NCI-H446 (cell line): Measurements from ENCODE around the gene OR5A1.
"Not testable (repeated sequence)": the region's sequence is repeated elsewhere in the genome, so short reads cannot be mapped to it uniquely, and the experiment has no call there.

Source experiments
- DNase-seq, 2 experiments: peaks; one replicate each; lab custom pipeline; 2025; lab: John Stamatoyannopoulos, UW

Gene OR5A1

GRCh38 chr11:59436169-59436568 is at the start of gene OR5A1:
Gene OR5A1, plus strand, starts transcription at chr11:59436469. Its CDS starts 6,700 bp downstream, at chr11:59443169.
- DNase-seq, result no peak

GRCh38 chr11:59394186-59394585 is 42.1 kb upstream of the OR5A1 start:
- DNase-seq, result no peak

GRCh38 chr11:59400461-59401261 is 35.6 kb upstream of the OR5A1 start:
- no peak for DNase-seq

GRCh38 chr11:59401262-59401552 is 35.1 kb upstream of the OR5A1 start:
- no peak for DNase-seq

- DNase-seq, result no peak
Measured at GRCh38 chr11:59403546-59403945, 32.7 kb upstream of the OR5A1 start.

- no peak for DNase-seq
Measured at GRCh38 chr11:59413646-59414045, 22.6 kb upstream of the OR5A1 start.

GRCh38 chr11:59415111-59415510 is 21.2 kb upstream of the OR5A1 start:
- DNase-seq, result no peak

GRCh38 chr11:59416613-59417012 is 19.7 kb upstream of the OR5A1 start:
- peak in 1 of 2 experiments; percentile 42 for DNase-seq

GRCh38 chr11:59417023-59417422 is 19.2 kb upstream of the OR5A1 start:
- DNase-seq, result peak in 1 of 2 experiments; percentile 30

- DNase-seq, result peak; percentile 88 to 93
Measured at GRCh38 chr11:59418156-59418555, 18.1 kb upstream of the OR5A1 start.

- no peak for DNase-seq
Measured at GRCh38 chr11:59423835-59424234, 12.4 kb upstream of the OR5A1 start.

GRCh38 chr11:59425131-59425530 is 11.1 kb upstream of the OR5A1 start:
- DNase-seq, result no peak

- peak; percentile 32 to 54 for DNase-seq
Measured at GRCh38 chr11:59426361-59427067, 9.8 kb upstream of the OR5A1 start, which contains the start of gene OR5A2. Gene OR5A2, minus strand, starts transcription at chr11:59426413. Its CDS starts 3,460 bp downstream, at chr11:59422953.

GRCh38 chr11:59427068-59427382 is 9.2 kb upstream of the OR5A1 start:
- DNase-seq, result no peak

GRCh38 chr11:59429924-59430516 is 6.2 kb upstream of the OR5A1 start:
- DNase-seq, result peak; percentile 78 to 83

- DNase-seq, result peak in 1 of 2 experiments; percentile 17
Measured at GRCh38 chr11:59437770-59438169, 1.5 kb downstream of the OR5A1 start.

GRCh38 chr11:59445624-59446023 is 9.4 kb downstream of the OR5A1 start:
- not testable (repeated sequence) for DNase-seq

GRCh38 chr11:59448484-59448883 is 12.2 kb downstream of the OR5A1 start:
- no peak for DNase-seq

GRCh38 chr11:59456661-59457060 is 20.4 kb downstream of the OR5A1 start, which contains the start of gene OR4D6:
Gene OR4D6, plus strand, starts transcription at chr11:59456961. Its CDS starts 0 bp downstream, at chr11:59456961.
- DNase-seq, result no peak

GRCh38 chr11:59459916-59460315 is 23.6 kb downstream of the OR5A1 start:
- DNase-seq, result no peak

GRCh38 chr11:59463190-59463641 is 26.9 kb downstream of the OR5A1 start:
- no peak for DNase-seq

- no peak for DNase-seq
Measured at GRCh38 chr11:59473015-59473414, 36.7 kb downstream of the OR5A1 start, which contains the start of gene OR4D10. Gene OR4D10, plus strand, starts transcription at chr11:59473315. Its CDS starts 4,115 bp downstream, at chr11:59477430.

GRCh38 chr11:59475176-59475575 is 38.9 kb downstream of the OR5A1 start:
- no peak for DNase-seq
